PFSK-1 (cell line): Measurements from ENCODE around the gene KCNQ1.

Experiments used
- POLR2AphosphoS5 ChIP-seq: IDR thresholded peaks from 2 replicates; pipeline ENCODE4 v1.6.1; 2012; ENCODE audit warnings: low read depth, mild to moderate bottlenecking, control low read depth, low read length, moderate library complexity
- REST ChIP-seq, 2 experiments: IDR thresholded peaks; 2 replicates each; pipeline versions ENCODE4 v1.6.1 to v1.8.0; 2011 to 2012; ENCODE audit warnings: low read depth in 2 of 2, low read length in 2 of 2, control low read depth in 1 of 2, inconsistent platforms in 1 of 2, mild to moderate bottlenecking in 1 of 2, moderate library complexity in 1 of 2; ENCODE audit not compliant: insufficient read depth in 1 of 2
- TAF1 ChIP-seq: IDR thresholded peaks from 2 replicates; pipeline ENCODE4 v1.6.1; 2012; ENCODE audit warnings: low read length, control low read depth, borderline replicate concordance; ENCODE audit not compliant: insufficient read depth

GRCh38 chr11:2898366-2899079 is 453.7 kb downstream of the KCNQ1 start:
- TF ChIP-seq POLR2AphosphoS5 (peak; percentile 40; the same call in 1 of the 2 replicates), REST (IDR thresholded peaks at IDR 0.05; ENCODE audit: insufficient read depth in 1 of 2, low read depth in 2 of 2, low read length in 2 of 2) (peak in 1 of 2 experiments; percentile 59; a peak in 1 of 4 replicates), TAF1 (no peak)
